ENCODE measurements around the gene EPRS1.
"Not testable (repeated sequence)": the region's sequence is repeated elsewhere in the genome, so short reads cannot be mapped to it uniquely, and the experiment has no call there.

The EPRS1 gene

GRCh38 chr1:220045356-220046051, 801 bp downstream of the EPRS1 start:
- no peak for TF ChIP-seq CTCF (conservative IDR thresholded peaks at IDR 0.05)
- peak overlapping the region; percentile 95 for H3K27ac ChIP-seq

- TF ChIP-seq CTCF (conservative IDR thresholded peaks at IDR 0.05), result no peak
- H3K27ac ChIP-seq, result peak overlapping the region; percentile 95
These were observed 1.5 kb downstream of the EPRS1 start for GRCh38 chr1:220044678-220045355.

GRCh38 chr1:220043646-220044045, 2.7 kb downstream of the EPRS1 start:
- TF ChIP-seq CTCF (conservative IDR thresholded peaks at IDR 0.05), result no peak
- no peak overlapping the region for H3K27ac ChIP-seq

- no peak for TF ChIP-seq CTCF (conservative IDR thresholded peaks at IDR 0.05)
- H3K27ac ChIP-seq, result no peak overlapping the region
These were observed 6.2 kb downstream of the EPRS1 start for GRCh38 chr1:220040028-220040596.

DNA sequence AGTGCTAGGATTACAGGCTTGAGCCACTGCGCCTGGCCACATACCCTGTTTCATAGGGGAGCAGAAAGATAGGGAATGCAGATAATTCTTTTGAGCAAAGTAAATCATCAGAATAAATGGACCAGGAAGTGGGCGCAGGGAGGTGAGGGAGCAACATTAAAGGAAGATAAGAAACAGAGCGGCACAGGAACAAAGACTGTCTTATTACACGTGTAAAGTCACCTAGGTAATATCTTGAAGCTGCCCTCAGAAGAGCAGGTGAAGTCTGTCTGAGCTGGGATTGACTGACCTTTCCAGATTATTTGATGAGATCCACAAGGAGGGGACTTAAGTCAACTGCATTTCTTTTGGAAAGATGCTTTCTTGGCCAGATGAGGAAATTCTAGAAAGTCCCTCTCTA, 7.7 kb downstream of the EPRS1 start:
- H3K27ac ChIP-seq, result no peak overlapping the region
- TF ChIP-seq CTCF (conservative IDR thresholded peaks at IDR 0.05), result no peak

GRCh38 chr1:220037810-220038209, 8.5 kb downstream of the EPRS1 start:
- not testable (repeated sequence) for H3K27ac ChIP-seq

GRCh38 chr1:220032911-220033310, 13.4 kb downstream of the EPRS1 start:
- TF ChIP-seq CTCF (conservative IDR thresholded peaks at IDR 0.05), result no peak
- no peak overlapping the region for H3K27ac ChIP-seq

- no peak for TF ChIP-seq CTCF (conservative IDR thresholded peaks at IDR 0.05)
- no peak overlapping the region for H3K27ac ChIP-seq
These were observed 15.0 kb downstream of the EPRS1 start for GRCh38 chr1:220031287-220031686.

Data from VCaP (cell line).